ENCODE results near the gene OR6C4. TPM values are rescaled to one million over a fixed set of nuclear protein-coding genes. Genes with fewer than 3 reads are reported as not detected.

The OR6C4 gene
- total RNA-seq, 1 donor from 2014 or later, result not detected

Other genes starting within 250 kb of the OR6C4 start
- gene OR6C1, start 235.3 kb upstream of the OR6C4 start, total RNA-seq, result not detected in 2 replicates
- gene OR6C3, start 218.9 kb upstream of the OR6C4 start, total RNA-seq, result not detected in 2 replicates
- not detected in 2 replicates for gene OR6C75, start 186.6 kb upstream of the OR6C4 start, total RNA-seq
- gene OR6C65, start 149.1 kb upstream of the OR6C4 start, total RNA-seq, result not detected in 2 replicates
- not detected in 2 replicates for gene OR6C76, start 123.3 kb upstream of the OR6C4 start, total RNA-seq
- gene OR6C2, start 105.5 kb upstream of the OR6C4 start, total RNA-seq, result not detected in 2 replicates
- gene OR6C70, start 79.5 kb upstream of the OR6C4 start, total RNA-seq, result 0.32 TPM in 1 of 2 replicates, not detected in the other
- not detected in 2 replicates for gene OR6C68, start 57.2 kb upstream of the OR6C4 start, total RNA-seq
- 0.11 TPM in 1 of 2 replicates, not detected in the other for gene OR2AP1, start 22.9 kb downstream of the OR6C4 start, total RNA-seq
- not detected in 2 replicates for gene OR10P1, start 87.3 kb downstream of the OR6C4 start, total RNA-seq
- gene ITGA7, start 158.3 kb downstream of the OR6C4 start, total RNA-seq, result 0.94 and 1.9 TPM in 2 replicates
- gene BLOC1S1, start 166.4 kb downstream of the OR6C4 start, total RNA-seq, result 72.3 and 73.9 TPM in 2 replicates
- gene RDH5, start 170.8 kb downstream of the OR6C4 start, total RNA-seq, result 6.5 and 8.1 TPM in 2 replicates
- 230 and 236 TPM in 2 replicates for gene CD63, start 179.4 kb downstream of the OR6C4 start, total RNA-seq
- gene GDF11, start 193.5 kb downstream of the OR6C4 start, total RNA-seq, result 15.3 and 15.4 TPM in 2 replicates